Mesangial cell (primary cell): ENCODE results near the gene KAT5. TPM values are rescaled to one million over a fixed set of nuclear protein-coding genes. Genes with fewer than 3 reads are reported as not detected.

Source experiments
- total RNA-seq: library from RNA; depleted of rRNA; stranded (reverse); fragments of >200 nt; gene quantifications from 2 replicates; pipeline ENCODE4 v1.2.3, GENCODE V29; 2015

Gene KAT5
- 46.8 and 47.7 TPM in 2 replicates for total RNA-seq

DNA sequence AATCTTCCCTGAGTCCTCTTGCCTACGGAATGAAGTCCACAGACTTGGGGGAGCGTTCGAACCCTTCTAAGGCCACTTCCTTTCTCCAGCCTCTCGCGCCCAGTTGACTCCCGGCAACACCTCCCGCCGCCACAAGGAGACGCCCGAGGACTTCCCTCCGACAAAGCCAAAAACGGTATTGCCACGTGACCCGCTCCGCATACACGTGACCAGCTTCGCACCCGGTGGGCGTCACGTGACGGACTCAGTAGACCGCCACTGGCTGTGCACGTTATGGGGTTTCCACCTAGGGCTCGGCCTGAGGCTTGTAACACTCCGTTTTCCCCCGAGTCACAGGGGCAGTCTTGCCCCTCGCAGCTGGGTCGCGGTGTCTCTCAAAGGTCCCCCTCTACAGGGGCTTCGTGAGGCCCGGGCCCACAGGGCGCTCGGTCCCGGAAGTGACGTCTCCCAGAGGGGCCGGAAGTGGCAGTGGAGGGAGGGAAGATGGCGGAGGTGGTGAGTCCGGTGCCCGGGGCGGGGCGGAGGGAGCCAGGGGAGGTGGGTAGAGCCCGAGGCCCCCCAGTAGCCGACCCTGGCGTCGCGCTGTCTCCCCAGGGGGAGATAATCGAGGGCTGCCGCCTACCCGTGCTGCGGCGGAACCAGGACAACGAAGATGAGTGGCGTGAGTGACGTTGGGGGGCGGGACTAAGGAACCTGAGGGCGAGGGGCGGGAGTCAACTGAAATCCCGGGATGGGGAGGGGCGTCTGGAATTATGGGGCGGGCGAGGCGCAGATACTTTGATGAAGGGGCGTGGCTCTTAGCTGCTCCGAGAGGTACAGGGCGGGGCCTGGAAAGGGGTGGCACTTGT is at the start of gene KAT5:
TSS of gene KAT5 (plus strand) at position 468 of the 848 bp plus-strand sequence. CDS start at position 484, 16 bp downstream.

DNA sequence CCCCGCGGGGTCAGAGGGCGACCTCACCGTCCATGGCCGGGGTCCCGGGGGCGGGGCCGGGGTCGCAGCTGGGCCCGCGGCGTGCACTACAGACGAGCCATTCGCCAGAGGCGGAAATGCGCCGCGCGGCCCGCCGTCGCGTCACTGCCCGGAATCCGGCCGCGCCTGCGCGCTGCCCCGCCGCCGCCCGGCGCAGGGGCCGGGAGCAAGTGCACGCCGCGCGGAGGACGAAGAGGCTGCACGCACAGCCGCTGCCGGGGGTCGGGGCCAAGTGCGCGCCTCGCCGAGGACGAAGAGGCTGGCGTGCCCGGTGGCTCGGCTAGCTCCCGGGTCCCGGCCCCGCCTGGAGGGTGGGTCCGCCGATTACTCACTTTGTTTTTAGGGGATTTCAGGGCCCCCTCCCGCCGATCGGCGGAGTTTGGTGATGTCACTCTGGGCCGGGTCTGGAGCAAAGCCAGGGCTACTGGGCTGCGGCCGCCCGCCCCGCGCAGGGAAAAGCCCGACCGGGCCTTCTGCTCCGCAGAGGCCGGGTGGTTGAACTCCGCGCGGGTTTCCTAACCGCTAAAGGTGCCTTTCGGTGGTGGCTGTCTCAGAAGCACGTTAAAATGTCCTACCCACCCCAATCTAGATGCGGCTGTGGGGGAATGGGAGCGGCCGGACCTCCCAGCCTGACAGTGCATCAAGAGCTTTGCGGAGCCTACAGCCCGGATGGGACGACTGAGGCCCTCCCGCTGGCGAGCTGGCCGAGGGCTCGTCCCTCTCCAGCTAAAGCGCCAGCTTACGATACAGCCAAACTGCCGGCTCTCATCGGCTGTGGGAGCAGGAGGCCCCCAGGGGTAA is 49.0 kb upstream of the KAT5 start, which contains the start of gene RELA:
TSS of gene RELA (minus strand) at position 118 of the 840 bp plus-strand sequence. CDS start at position 34, 84 bp downstream.

GRCh38 chr11:65720211-65720934 is 8.3 kb downstream of the KAT5 start, which contains the start of gene RNASEH2C:
TSS of gene RNASEH2C (minus strand) at chr11:65720798. CDS start at chr11:65720758, 40 bp downstream.

Other genes starting within 250 kb of the KAT5 start
- gene MALAT1, start 213.2 kb upstream of the KAT5 start, total RNA-seq, result 629 and 944 TPM in 2 replicates
- 111 and 114 TPM in 2 replicates for gene SCYL1, start 187.2 kb upstream of the KAT5 start, total RNA-seq
- 104 and 399 TPM in 2 replicates for gene LTBP3, start 153.9 kb upstream of the KAT5 start, total RNA-seq
- 85.4 and 152 TPM in 2 replicates for gene ZNRD2, start 141.8 kb upstream of the KAT5 start, total RNA-seq
- gene FAM89B, start 139.7 kb upstream of the KAT5 start, total RNA-seq, result 69.9 and 115 TPM in 2 replicates
- gene EHBP1L1, start 136.2 kb upstream of the KAT5 start, total RNA-seq, result 45.1 and 49.6 TPM in 2 replicates
- gene KCNK7, start 116.5 kb upstream of the KAT5 start, total RNA-seq, result 0.25 TPM in 1 of 2 replicates, not detected in the other
- gene MAP3K11, start 98.0 kb upstream of the KAT5 start, total RNA-seq, result 52.6 and 58.7 TPM in 2 replicates
- 62.6 and 74.9 TPM in 2 replicates for gene PCNX3, start 96.5 kb upstream of the KAT5 start, total RNA-seq
- gene SIPA1, start 74.2 kb upstream of the KAT5 start, total RNA-seq, result 48.2 and 73.5 TPM in 2 replicates
- 57.8 and 74.3 TPM in 2 replicates for gene RELA, start 49.3 kb upstream of the KAT5 start, total RNA-seq
- gene RNASEH2C, start 8.5 kb downstream of the KAT5 start, total RNA-seq, result 20.2 and 48.9 TPM in 2 replicates
- 12.5 and 13.9 TPM in 2 replicates for gene AP5B1, start 68.7 kb downstream of the KAT5 start, total RNA-seq
- gene OVOL1, start 74.8 kb downstream of the KAT5 start, total RNA-seq, result 0.51 TPM in 1 of 2 replicates, not detected in the other
- 0.89 TPM in 1 of 2 replicates, not detected in the other for gene SNX32, start 121.7 kb downstream of the KAT5 start, total RNA-seq
- gene CFL1, start 145.9 kb downstream of the KAT5 start, total RNA-seq, result 1,341 and 2,316 TPM in 2 replicates
- gene MUS81, start 148.2 kb downstream of the KAT5 start, total RNA-seq, result 52.4 and 57.2 TPM in 2 replicates
- gene EFEMP2, start 160.5 kb downstream of the KAT5 start, total RNA-seq, result 77.6 and 161 TPM in 2 replicates
- 0.81 TPM in 1 of 2 replicates, not detected in the other for gene CTSW, start 167.6 kb downstream of the KAT5 start, total RNA-seq
- gene FIBP, start 176.2 kb downstream of the KAT5 start, total RNA-seq, result 176 and 229 TPM in 2 replicates
- 55.9 and 59.3 TPM in 2 replicates for gene CCDC85B, start 178.4 kb downstream of the KAT5 start, total RNA-seq
- 19.8 and 147 TPM in 2 replicates for gene FOSL1, start 188.1 kb downstream of the KAT5 start, total RNA-seq
- 25.6 and 28.8 TPM in 2 replicates for gene C11orf68, start 206.8 kb downstream of the KAT5 start, total RNA-seq
- gene DRAP1, start 207.2 kb downstream of the KAT5 start, total RNA-seq, result 104 and 182 TPM in 2 replicates
- gene TSGA10IP, start 233.2 kb downstream of the KAT5 start, total RNA-seq, result not detected in 2 replicates
- gene SART1, start 249.5 kb downstream of the KAT5 start, total RNA-seq, result 48.7 and 51.8 TPM in 2 replicates